Psoas muscle (tissue), 8 donors: ENCODE results near the gene CDKN2B-AS1. TPM values are rescaled to one million over a fixed set of nuclear protein-coding genes. Genes with fewer than 3 reads are reported as not detected.

Experiments used
- ATAC-seq, 4 donors: fragments of 200-7000 bp; cut with Tn5 transposase; one replicate each; pipeline ENCODE4 v1.9.1; 2020; ENCODE audit warnings: moderate library complexity in 3 of 4, mild to moderate bottlenecking in 2 of 4
- DNase-seq, 2 donors: peaks; one replicate each; pipeline ENCODE4 v3.0.0-alpha.2; 2020
- H3K27ac ChIP-seq: fragments of 200-600 bp; one replicate; pipeline ENCODE4 v1.8.0; 2022
- H3K27me3 ChIP-seq, 3 donors: fragments of 200-600 bp in 1 of 3; one replicate each; pipeline versions ENCODE4 v1.6.1 to v1.8.0; 2013 to 2022; ENCODE audit warnings: low read length in 2 of 3, mild to moderate bottlenecking in 2 of 3, moderate library complexity in 1 of 3; ENCODE audit not compliant: insufficient read depth in 3 of 3
- H3K36me3 ChIP-seq, 2 donors: fragments of 200-600 bp in 1 of 2; one replicate each; pipeline versions ENCODE4 v1.6.1 to v1.8.0; 2013 to 2022; ENCODE audit warnings: low read depth in 1 of 2, mild to moderate bottlenecking in 1 of 2, moderate library complexity in 1 of 2; ENCODE audit not compliant: insufficient read depth in 1 of 2
- H3K4me1 ChIP-seq: fragments of 200-600 bp; one replicate; pipeline ENCODE4 v1.8.0; 2022
- H3K4me3 ChIP-seq: fragments of 200-600 bp; one replicate; pipeline ENCODE4 v1.8.0; 2022; ENCODE audit warnings: mild to moderate bottlenecking
- H3K9me3 ChIP-seq: fragments of 200-600 bp; one replicate; pipeline ENCODE4 v1.8.0; 2022
- WGBS, 3 donors: extraction: QIAGEN DNeasy Blood & Tissue Kit; methylation state at CpG; one replicate each; pipeline versions ENCODE4 v1.1.6 to v1.1.7; 2013; 5-methylcytosine and 5-hydroxymethylcytosine counted together
- intact Hi-C, 2 donors: fragments of 100-400 bp; cut with DNase I; formaldehyde crosslinking; loops; one replicate each; pipeline versions ENCODE4 v1.11.0 to v1.14.2; 2022
- polyA plus RNA-seq, 3 donors: library from polyadenylated mRNA; stranded (reverse); fragments of 200-250 nt; gene quantifications; one replicate each; pipeline ENCODE4 v1.2.3, GENCODE V29; 2013
- total RNA-seq, 4 donors: library from RNA; stranded (reverse); fragmentation: NEBNext Ultra II Directional in 2 of 4; extraction: Animal tissue kit (Norgen Biotek cat#: 25700) in 2 of 4; gene quantifications; one replicate each; pipeline versions ENCODE4 v1.2.1 to v1.2.4, GENCODE V29; 2021 to 2023
- TF ChIP-seq, protein P1 (sequence below): fragments of 200-600 bp; IDR thresholded peaks from one replicate; pipeline ENCODE4 v1.8.0; 2022; ENCODE audit warnings: antibody characterized with exemption
- donor health status: healthy with polysubstance abuse.
- donor health status: DM: no; HTN: no; CAD: no; lungs with moderate emphysema.
- donor health status: Bipolar disorder and iron deficiency.
- donor health status: healthy.
- donor health status: DM: yes; HTN: yes; CAD: no.
- donor health status: DM: no; HTN: no; CAD: no.
- donor health status: DM: no; HTN: no; CAD: no.
- donor health status: DM: yes; HTN: yes; CAD: no.

CDKN2B-AS1 gene
- total and polyA plus RNA-seq, 7 donors = 0.40 TPM; not detected in 6

GRCh38 chr9:21970800-21971640, 23.6 kb upstream of the CDKN2B-AS1 start:
- TF ChIP-seq, protein P1, sequence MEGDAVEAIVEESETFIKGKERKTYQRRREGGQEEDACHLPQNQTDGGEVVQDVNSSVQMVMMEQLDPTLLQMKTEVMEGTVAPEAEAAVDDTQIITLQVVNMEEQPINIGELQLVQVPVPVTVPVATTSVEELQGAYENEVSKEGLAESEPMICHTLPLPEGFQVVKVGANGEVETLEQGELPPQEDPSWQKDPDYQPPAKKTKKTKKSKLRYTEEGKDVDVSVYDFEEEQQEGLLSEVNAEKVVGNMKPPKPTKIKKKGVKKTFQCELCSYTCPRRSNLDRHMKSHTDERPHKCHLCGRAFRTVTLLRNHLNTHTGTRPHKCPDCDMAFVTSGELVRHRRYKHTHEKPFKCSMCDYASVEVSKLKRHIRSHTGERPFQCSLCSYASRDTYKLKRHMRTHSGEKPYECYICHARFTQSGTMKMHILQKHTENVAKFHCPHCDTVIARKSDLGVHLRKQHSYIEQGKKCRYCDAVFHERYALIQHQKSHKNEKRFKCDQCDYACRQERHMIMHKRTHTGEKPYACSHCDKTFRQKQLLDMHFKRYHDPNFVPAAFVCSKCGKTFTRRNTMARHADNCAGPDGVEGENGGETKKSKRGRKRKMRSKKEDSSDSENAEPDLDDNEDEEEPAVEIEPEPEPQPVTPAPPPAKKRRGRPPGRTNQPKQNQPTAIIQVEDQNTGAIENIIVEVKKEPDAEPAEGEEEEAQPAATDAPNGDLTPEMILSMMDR = no peak
- H3K4me3 ChIP-seq = no peak overlapping the region

DNA sequence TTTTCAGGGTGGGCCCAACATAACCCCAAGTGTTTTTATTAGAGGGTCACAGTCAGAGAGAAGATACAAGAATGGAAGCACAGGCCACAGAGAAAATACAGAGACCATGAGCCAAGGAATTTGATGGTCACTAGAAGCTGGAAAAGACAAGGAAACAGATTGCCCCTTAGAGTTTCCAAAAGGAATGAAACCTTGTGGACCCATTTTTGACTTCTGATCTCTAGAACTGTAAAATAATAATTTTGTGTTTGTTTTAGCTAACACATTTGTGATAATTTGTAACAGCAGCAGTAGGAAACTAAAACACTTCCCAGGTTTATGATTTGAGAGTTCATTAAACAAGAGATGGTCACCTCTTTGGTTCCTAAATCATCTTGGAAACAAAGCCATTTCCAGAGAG, 22.2 kb upstream of the CDKN2B-AS1 start:
- peaks cover 15% of the 10 kb centered on the region for H3K4me1 ChIP-seq
- H3K9me3 ChIP-seq = no peaks in the 10 kb centered on the region
- peaks cover 7 to 100% (median 48%) of the 10 kb centered on the region in 3 donors for H3K27me3 ChIP-seq
- H3K36me3 ChIP-seq = no peaks in the 10 kb centered on the region
- intact Hi-C loops = loop anchor here in 1 of 2 donors (10.0 kb wide), 1 partner anchor 148 kb away; no protein-coding TSS in a partner anchor
- TF ChIP-seq, protein P1 = no peak
- no peak for DNase-seq
- ATAC-seq = no peak
- no peak overlapping the region for H3K27ac ChIP-seq
- no peak overlapping the region for H3K4me3 ChIP-seq

More at GRCh38 chr9:21970800-21971640, 23.6 kb upstream of the CDKN2B-AS1 start:
- H3K36me3 ChIP-seq = no peaks in the 10 kb centered on the region
- H3K4me1 ChIP-seq = peaks cover 15% of the 10 kb centered on the region
- no peaks in the 10 kb centered on the region for H3K9me3 ChIP-seq
- 4 to 8% (median 6%) methylated on average over 27 to 45 of the region's 45 CpGs for WGBS, 3 donors
- H3K27ac ChIP-seq = no peak overlapping the region
- peak in 1 of 2 donors; percentile 51 for DNase-seq
- H3K27me3 ChIP-seq = peaks cover 9 to 100% (median 50%) of the 10 kb centered on the region in 3 donors
- intact Hi-C loops = loop anchor here in 1 of 2 donors (10.0 kb wide), 1 partner anchor 146 kb away; no protein-coding TSS in a partner anchor
- no peak for ATAC-seq

- TF ChIP-seq, protein P1 = no peak
- intact Hi-C loops = loop anchor here in 1 of 2 donors (10.0 kb wide), 1 partner anchor 150 kb away; no protein-coding TSS in a partner anchor
These were observed 20.3 kb upstream of the CDKN2B-AS1 start for GRCh38 chr9:21974343-21974721.

DNA sequence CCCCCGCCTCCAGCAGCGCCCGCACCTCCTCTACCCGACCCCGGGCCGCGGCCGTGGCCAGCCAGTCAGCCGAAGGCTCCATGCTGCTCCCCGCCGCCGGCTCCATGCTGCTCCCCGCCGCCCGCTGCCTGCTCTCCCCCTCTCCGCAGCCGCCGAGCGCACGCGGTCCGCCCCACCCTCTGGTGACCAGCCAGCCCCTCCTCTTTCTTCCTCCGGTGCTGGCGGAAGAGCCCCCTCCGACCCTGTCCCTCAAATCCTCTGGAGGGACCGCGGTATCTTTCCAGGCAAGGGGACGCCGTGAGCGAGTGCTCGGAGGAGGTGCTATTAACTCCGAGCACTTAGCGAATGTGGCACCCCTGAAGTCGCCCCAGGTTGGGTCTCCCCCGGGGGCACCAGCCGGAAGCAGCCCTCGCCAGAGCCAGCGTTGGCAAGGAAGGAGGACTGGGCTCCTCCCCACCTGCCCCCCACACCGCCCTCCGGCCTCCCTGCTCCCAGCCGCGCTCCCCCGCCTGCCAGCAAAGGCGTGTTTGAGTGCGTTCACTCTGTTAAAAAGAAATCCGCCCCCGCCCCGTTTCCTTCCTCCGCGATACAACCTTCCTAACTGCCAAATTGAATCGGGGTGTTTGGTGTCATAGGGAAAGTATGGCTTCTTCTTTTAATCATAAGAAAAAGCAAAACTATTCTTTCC, 19.7 kb upstream of the CDKN2B-AS1 start:
- DNase-seq = peak; percentile 25 to 53
- H3K9me3 ChIP-seq = no peaks in the 10 kb centered on the region
- H3K36me3 ChIP-seq = no peaks in the 10 kb centered on the region
- peaks cover 13 to 100% (median 41%) of the 10 kb centered on the region in 3 donors for H3K27me3 ChIP-seq
- peaks cover 8% of the 10 kb centered on the region for H3K4me1 ChIP-seq
- no peak overlapping the region for H3K27ac ChIP-seq
- peak; percentile 52 to 85 (median 65) for ATAC-seq
- 1% methylated on average over 46 to 51 of the region's 51 CpGs for WGBS, 3 donors
- peak overlapping the region; percentile 63 for H3K4me3 ChIP-seq
- TF ChIP-seq, protein P1 = no peak
- intact Hi-C loops = loop anchor here in 1 of 2 donors (10.0 kb wide), 1 partner anchor 150 kb away; no protein-coding TSS in a partner anchor

More at GRCh38 chr9:21974343-21974721, 20.3 kb upstream of the CDKN2B-AS1 start:
- no peaks in the 10 kb centered on the region for H3K9me3 ChIP-seq
- H3K27ac ChIP-seq = no peak overlapping the region
- H3K27me3 ChIP-seq = peaks cover 9 to 100% (median 41%) of the 10 kb centered on the region in 3 donors
- ATAC-seq (no peak), DNase-seq (no peak)
- H3K4me3 ChIP-seq = peak overlapping the region; percentile 63
- H3K36me3 ChIP-seq = no peaks in the 10 kb centered on the region
- peaks cover 8% of the 10 kb centered on the region for H3K4me1 ChIP-seq
- WGBS, 3 donors = 2 to 4% (median 2%) methylated on average over 21 of the region's 21 CpGs
